Stimulated activated CD4-positive, alpha-beta T cell treated with anti-CD3 and anti-CD28 coated beads, Interleukin-12 subunit alpha, Interleukin-12 subunit beta, amount 100 ng/mL, for 48 hours (primary cell): ENCODE results near the gene SYNGR2.

ENCODE experiments used
- DNase-seq, 3 donors: peaks; one replicate each; pipeline ENCODE4 v3.0.0-alpha.2; 2020; ENCODE audit warnings: low read depth in 2 of 3, low spot score in 1 of 3

Gene SYNGR2, protein sequence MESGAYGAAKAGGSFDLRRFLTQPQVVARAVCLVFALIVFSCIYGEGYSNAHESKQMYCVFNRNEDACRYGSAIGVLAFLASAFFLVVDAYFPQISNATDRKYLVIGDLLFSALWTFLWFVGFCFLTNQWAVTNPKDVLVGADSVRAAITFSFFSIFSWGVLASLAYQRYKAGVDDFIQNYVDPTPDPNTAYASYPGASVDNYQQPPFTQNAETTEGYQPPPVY

GRCh38 chr17:78168242-78168902 is at the start of gene SYNGR2:
Gene SYNGR2 (plus strand): TSS chr17:78168581. CDS start chr17:78168617, 36 bp downstream.
- DNase-seq = peak; percentile 72 to 87 (median 77)

- DNase-seq = no peak
Observed at GRCh38 chr17:78118801-78119241, 49.6 kb upstream of the SYNGR2 start.

DNA sequence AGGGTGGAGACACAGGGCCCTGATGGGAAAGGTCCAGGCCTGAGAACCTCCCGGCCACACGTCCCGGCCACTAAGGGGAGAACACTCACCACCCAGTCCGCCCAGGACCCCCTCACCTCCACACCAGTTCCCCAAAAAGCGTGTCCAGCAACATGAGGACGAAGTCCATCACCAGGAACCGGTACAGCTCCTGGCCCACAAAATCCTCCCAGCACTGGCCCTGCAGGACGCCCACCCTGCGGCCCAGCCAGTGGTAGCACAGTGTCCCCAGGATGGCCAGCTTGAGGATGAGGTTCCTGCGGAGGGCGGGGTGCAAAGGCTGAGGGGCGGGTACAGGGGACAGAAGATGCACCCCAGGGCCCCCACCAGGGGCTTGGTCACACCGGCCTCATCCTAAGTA is 47.8 kb upstream of the SYNGR2 start:
- no peak for DNase-seq

DNA sequence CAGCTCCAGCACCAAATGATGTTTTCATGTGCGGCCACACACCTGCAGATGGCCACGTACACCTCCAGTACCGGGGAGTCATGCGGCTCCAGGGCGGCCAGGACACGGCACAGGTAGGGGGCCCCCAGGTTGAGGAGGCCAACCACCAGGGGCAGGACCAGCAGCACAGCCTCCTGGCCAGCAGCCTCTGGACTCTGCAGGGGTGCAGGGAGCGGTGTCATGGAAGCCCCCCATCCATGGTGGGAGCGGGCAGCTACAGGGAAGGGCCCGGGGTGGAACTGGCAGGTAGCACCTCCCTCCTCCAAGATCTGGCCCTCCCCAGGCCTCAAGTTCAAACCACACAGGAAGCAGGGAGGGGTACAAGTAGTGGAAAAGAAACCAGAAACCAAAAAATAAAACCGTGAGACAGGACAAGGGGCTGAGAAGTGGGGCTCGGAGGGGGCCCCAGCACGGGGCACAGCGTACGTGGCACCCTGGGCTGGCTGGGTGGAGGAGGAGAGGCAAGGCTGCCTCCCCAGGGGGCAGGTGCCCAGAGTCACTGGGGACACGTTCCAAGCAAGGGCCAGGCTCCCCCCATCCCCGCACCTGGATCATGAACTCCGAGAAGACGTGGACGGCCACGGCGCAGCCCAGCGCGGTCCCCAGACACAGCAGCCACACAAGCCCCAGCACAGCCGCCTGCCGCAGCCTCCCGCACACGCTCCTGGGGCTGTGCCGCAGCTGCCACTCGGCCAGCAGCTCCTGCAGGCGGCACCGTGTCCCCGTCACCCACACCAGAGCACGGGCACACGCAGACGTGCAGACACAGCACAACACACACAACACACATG is 47.2 kb upstream of the SYNGR2 start:
- no peak for DNase-seq

- DNase-seq = no peak
Observed at GRCh38 chr17:78121801-78122215, 46.6 kb upstream of the SYNGR2 start.

- DNase-seq = no peak
Observed at GRCh38 chr17:78122216-78122930, 46.0 kb upstream of the SYNGR2 start.

GRCh38 chr17:78122931-78123249 is 45.5 kb upstream of the SYNGR2 start:
- no peak for DNase-seq

DNA sequence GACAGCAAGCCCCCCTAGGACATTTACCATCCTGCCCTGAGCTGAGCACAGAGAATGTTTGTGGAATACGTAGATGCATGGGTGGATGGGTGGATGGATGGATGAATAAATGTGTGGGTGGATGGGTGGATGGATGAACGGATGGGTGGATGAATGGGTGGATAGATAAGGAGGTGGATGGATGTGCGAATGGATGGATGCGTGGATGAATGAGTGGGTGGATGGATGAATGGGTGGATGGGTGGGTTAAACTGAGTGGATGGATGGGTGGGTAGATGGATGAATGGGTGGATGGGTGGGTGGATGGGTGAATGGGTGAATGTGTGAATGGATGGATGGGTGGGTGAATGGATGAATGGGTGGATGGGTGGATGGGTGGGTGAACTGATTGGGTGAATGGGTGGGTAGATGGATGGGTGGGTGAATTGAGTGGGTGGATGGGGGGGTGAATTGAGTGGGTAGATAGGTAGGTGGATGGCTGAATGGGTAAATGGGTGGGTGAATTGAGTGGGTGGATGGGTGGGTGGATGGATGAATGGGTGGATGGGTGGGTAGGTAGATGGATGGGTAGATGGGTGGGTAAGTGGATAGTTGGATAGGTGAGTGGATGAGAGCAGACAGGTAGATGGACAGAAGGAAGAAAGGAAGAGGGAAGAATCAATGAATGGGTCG is 45.0 kb upstream of the SYNGR2 start:
- DNase-seq = no peak

- no peak for DNase-seq
Observed at GRCh38 chr17:78124081-78124835, 44.1 kb upstream of the SYNGR2 start.

- DNase-seq = no peak
Observed at GRCh38 chr17:78124836-78125137, 43.6 kb upstream of the SYNGR2 start.

DNA sequence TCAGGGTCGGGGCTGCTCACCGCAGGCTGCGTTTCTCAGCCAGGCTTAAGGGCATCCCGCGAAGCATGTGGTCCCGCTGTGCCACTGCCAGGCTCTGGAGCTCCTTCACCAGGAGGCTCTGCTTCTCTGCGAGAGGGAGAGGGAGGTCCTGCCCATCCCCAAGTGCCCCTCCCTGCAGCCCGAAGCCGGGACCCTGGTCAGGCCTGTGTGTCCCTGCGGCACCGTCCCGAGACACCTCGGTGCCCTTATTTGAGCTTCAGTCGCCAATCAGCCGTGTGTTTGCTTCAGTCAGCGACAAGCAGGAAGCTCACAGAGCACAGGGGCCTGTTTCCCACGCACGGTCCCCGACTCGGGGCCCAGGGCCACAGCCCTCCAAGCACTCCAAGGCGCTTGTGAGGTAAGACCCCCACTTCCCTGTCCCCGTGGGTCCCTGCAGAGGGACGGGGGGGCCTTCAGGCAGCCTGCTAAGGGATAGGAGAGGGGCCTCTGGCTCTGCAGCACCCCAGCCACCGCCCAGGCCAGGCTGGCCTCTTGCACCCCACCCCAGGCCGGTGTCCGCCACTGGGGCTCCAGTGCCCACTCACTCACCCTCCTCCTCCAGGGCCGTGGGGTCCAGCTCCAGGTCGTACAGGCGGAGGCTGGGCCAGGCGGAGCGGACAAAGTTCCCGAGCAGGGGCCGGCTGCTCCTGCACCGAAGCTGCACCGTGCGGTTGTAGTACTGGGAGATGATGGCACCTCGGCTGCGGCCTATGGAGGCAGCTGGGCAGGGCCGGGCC is 43.1 kb upstream of the SYNGR2 start:
- no peak for DNase-seq

DNA sequence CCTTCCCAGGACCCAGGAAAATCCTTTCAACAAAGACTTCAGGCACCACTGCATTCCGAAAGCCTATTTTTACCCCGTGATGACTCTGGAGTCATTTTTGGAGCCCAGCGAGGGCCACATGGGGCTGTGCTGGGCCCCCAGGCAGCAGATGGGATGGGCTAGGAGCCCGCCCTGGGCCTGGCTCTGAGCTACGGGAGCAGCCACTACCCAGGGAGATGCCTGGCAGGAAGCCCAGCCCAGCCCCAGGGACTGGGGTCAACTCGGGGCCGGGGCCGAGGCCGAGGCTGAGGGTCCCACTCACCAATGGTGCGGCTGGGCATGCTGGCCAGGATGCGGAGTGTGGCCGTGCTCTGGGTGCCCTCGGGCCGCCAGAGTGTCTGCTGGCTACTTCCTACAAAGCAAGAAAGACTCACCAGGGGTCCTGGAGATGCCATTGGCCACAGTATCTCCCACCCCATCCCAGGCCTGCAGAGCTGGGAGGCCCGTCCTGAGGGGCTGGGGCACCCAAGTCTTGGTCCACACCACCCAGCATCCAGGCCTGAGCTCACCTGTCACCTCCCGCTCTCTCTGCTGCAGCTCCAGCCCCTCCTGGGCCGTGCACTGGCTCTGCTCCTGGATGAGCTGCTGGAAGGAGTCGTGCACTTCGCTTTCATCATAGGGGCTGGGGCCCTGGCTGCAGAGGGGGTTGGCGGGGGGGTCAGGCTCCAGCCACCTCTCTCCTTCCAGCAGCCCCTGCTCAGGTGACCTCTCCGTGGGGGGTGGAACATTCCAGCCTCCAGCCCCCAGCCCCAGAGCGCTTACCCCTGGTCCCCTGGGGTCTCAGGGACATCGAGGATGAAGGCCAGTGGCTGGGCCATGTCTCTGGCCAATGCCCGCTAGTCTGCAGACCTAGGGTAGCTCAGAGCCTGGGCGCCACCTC is 42.1 kb upstream of the SYNGR2 start:
- no peak for DNase-seq

DNA sequence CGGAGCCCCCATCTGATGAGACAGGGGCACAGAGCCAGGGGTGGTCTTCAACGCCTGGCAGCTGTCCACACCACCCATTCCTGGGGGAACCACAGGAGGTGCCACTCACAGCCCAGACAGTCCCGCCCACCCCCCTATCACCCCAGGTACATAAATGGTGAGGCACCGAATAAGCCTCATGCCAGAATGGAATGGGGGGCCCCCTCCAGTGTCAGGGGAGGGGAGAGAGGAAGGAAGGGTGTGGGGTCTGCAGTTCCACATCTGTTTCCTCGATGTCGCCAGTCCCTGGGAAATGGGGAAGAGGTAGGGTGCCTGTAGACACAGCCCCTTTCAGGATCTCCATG is 41.5 kb upstream of the SYNGR2 start:
- DNase-seq = no peak

- DNase-seq = no peak
Observed at GRCh38 chr17:78127239-78127887, 41.0 kb upstream of the SYNGR2 start.

GRCh38 chr17:78127888-78128550 is 40.4 kb upstream of the SYNGR2 start:
- DNase-seq = no peak

DNA sequence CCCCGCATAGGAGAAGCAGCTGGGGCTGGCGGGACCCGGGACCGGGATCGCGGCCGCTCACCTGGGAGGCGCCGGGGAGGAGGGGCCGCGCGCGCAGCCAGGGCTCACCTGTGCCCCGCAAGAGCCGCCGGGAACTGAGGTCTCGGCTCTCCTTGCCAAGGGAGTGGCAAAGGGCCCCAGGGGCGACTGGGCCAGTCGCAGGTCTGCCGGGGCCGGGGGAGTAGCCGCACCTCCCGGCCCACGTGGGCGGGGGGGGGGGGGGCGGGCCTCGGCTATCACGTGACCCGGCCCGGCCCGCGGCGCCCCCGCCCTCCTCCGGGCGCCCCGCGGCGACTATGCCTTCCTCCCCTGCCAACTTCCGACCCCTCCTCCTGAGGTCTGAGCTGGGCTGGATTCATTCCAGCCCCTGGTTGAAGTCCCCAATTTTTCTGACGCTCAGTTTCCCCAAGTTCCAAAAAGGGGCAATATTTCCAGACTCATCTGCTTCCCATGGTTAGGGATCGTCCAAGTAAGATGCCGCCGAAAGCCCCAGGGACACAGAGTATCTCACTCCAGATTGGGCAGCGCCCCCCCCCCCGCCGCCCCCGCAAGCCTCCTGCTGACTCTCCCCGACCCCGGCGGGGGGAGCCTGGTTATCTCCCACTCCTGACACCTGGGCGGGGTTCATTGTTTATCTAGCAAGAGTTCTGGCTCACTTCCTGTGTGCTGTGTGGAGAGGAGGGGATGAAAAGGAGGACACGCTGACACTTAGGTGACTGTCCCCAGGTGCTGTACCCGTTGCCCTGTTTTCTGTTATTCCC is 39.6 kb upstream of the SYNGR2 start, which contains the start of gene TMC6:
TMC6 (minus strand) TSS at position 205 of the 800 bp plus-strand sequence. CDS start 1,923 bp downstream, outside the sequence.
- DNase-seq = peak in 1 of 3 donors; percentile 57
